ENCODE results near the gene NDUFV2.
"Not testable (repeated sequence)": the region's sequence is repeated elsewhere in the genome, so short reads cannot be mapped to it uniquely, and the experiment has no call there.

DNA sequence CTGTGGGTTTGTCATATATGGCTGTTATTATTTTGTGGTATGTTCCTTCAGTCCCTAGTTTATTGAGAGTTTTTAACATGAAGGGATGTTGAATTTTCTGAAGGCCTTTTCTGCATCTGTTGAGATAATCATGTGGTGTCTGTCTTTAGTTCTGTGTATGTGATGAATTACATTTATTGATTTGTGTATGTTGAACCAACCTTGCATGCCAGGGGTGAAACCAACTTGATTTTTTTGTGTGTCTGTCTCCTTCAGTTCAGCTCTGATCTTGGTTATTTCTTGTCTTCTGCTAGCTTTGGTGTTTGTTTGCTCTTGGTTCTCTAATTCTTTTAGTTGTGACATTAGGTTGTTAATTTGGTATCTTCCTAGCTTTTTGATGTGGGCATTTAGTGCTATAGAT, 61.6 kb downstream of the NDUFV2 start:
- TF ChIP-seq, protein P1, sequence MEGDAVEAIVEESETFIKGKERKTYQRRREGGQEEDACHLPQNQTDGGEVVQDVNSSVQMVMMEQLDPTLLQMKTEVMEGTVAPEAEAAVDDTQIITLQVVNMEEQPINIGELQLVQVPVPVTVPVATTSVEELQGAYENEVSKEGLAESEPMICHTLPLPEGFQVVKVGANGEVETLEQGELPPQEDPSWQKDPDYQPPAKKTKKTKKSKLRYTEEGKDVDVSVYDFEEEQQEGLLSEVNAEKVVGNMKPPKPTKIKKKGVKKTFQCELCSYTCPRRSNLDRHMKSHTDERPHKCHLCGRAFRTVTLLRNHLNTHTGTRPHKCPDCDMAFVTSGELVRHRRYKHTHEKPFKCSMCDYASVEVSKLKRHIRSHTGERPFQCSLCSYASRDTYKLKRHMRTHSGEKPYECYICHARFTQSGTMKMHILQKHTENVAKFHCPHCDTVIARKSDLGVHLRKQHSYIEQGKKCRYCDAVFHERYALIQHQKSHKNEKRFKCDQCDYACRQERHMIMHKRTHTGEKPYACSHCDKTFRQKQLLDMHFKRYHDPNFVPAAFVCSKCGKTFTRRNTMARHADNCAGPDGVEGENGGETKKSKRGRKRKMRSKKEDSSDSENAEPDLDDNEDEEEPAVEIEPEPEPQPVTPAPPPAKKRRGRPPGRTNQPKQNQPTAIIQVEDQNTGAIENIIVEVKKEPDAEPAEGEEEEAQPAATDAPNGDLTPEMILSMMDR (IDR thresholded peaks at IDR 0.05; ENCODE audit: control extremely low read depth in 1 of 3, insufficient read depth in 1 of 3, low read depth in 1 of 3, low read length in 3 of 3) = not testable (repeated sequence)
- not testable (repeated sequence) for TF ChIP-seq TCF12 (IDR thresholded peaks at IDR 0.05; ENCODE audit: low read depth, low read length); BRCA1 (IDR thresholded peaks at IDR 0.05; ENCODE audit: low read depth, low read length); SIRT6 (IDR thresholded peaks at IDR 0.05; ENCODE audit: low read length); ATF3 (IDR thresholded peaks at IDR 0.05; ENCODE audit: insufficient read depth, low read depth, low read length)
- TF ChIP-seq, protein P2, sequence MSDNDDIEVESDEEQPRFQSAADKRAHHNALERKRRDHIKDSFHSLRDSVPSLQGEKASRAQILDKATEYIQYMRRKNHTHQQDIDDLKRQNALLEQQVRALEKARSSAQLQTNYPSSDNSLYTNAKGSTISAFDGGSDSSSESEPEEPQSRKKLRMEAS (IDR thresholded peaks at IDR 0.05) = not testable (repeated sequence)
